NCI-H526 treated with DMSO at 0.1 percent for 48 hours (cell line): ENCODE data around the gene GSTT2.
"Not testable (repeated sequence)": the region's sequence is repeated elsewhere in the genome, so short reads cannot be mapped to it uniquely, and the experiment has no call there.

Experiments
- DNase-seq: peaks from one replicate; lab custom pipeline; 2025; lab: John Stamatoyannopoulos, UW

The GSTT2 gene

GRCh38 chr22:23979557-23980240 is at the start of gene GSTT2:
Gene GSTT2 (plus strand): TSS chr22:23980134.
- not testable (repeated sequence) for DNase-seq

- DNase-seq = no peak
Measured at GRCh38 chr22:23938328-23939016, 41.5 kb upstream of the GSTT2 start.

- DNase-seq = no peak
Measured at GRCh38 chr22:23939017-23939357, 40.9 kb upstream of the GSTT2 start.

GRCh38 chr22:23940166-23940565 is 39.8 kb upstream of the GSTT2 start:
- not testable (repeated sequence) for DNase-seq

GRCh38 chr22:23947391-23947790 is 32.5 kb upstream of the GSTT2 start:
- DNase-seq = not testable (repeated sequence)

GRCh38 chr22:23949764-23950163 is 30.2 kb upstream of the GSTT2 start:
- DNase-seq = not testable (repeated sequence)

- not testable (repeated sequence) for DNase-seq
Measured at GRCh38 chr22:23951383-23951782, 28.6 kb upstream of the GSTT2 start.

- not testable (repeated sequence) for DNase-seq
Measured at GRCh38 chr22:23952794-23953405, 27.0 kb upstream of the GSTT2 start.

- DNase-seq = not testable (repeated sequence)
Measured at GRCh38 chr22:23953485-23953884, 26.4 kb upstream of the GSTT2 start.

GRCh38 chr22:23954193-23954990 is 25.5 kb upstream of the GSTT2 start:
- not testable (repeated sequence) for DNase-seq

- not testable (repeated sequence) for DNase-seq
Measured at GRCh38 chr22:23954991-23955305, 25.0 kb upstream of the GSTT2 start.

- not testable (repeated sequence) for DNase-seq
Measured at GRCh38 chr22:23955886-23956285, 24.0 kb upstream of the GSTT2 start.

- DNase-seq = peak; percentile 0
Measured at GRCh38 chr22:23956301-23956900, 23.5 kb upstream of the GSTT2 start.

- DNase-seq = not testable (repeated sequence)
Measured at GRCh38 chr22:23961084-23961771, 18.7 kb upstream of the GSTT2 start, which contains the start of gene GSTT2B. Gene GSTT2B (minus strand): TSS chr22:23961195. CDS start chr22:23961131, 64 bp downstream.

GRCh38 chr22:23966094-23966493 is 13.8 kb upstream of the GSTT2 start:
- not testable (repeated sequence) for DNase-seq

GRCh38 chr22:23966568-23966967 is 13.4 kb upstream of the GSTT2 start, which contains the start of gene DDTL:
Gene DDTL (plus strand): TSS chr22:23966888. CDS start chr22:23966915, 27 bp downstream.
- DNase-seq = not testable (repeated sequence)

- no peak for DNase-seq
Measured at GRCh38 chr22:23969071-23969470, 10.9 kb upstream of the GSTT2 start.

- DNase-seq = no peak
Measured at GRCh38 chr22:23970201-23970641, 9.7 kb upstream of the GSTT2 start.

GRCh38 chr22:23970816-23971486 is 9.0 kb upstream of the GSTT2 start:
- no peak for DNase-seq

GRCh38 chr22:23971927-23972326 is 8.0 kb upstream of the GSTT2 start:
- not testable (repeated sequence) for DNase-seq
